ENCODE data around the gene LBP.
"Not testable (repeated sequence)": the region's sequence is repeated elsewhere in the genome, so short reads cannot be mapped to it uniquely, and the experiment has no call there.

The LBP gene

GRCh38 chr20:38307371-38308046 is 38.8 kb upstream of the LBP start:
- no peak overlapping the region for H3K4me3 ChIP-seq (ENCODE audit: low read depth, low read length)
- H3K27ac ChIP-seq = peak overlapping the region; percentile 52
- no peaks in the 10 kb centered on the region for H3K36me3 ChIP-seq (replicated peaks)
- DNase-seq = peak; percentile 67
- TF ChIP-seq CTCF (IDR thresholded peaks at IDR 0.05; ENCODE audit: low read depth, low read length, missing control alignments) = peak; percentile 10
- in situ Hi-C loops (cut with HindIII; ENCODE audit: low pct_ligation_motif_present, low sequenced_read_pairs) = no loop called here
- H3K27me3 ChIP-seq (replicated peaks) = no peaks in the 10 kb centered on the region

- no peak for DNase-seq
- H3K27ac ChIP-seq = peak overlapping the region; percentile 52
- TF ChIP-seq CTCF (IDR thresholded peaks at IDR 0.05; ENCODE audit: low read depth, low read length, missing control alignments) = no peak
- H3K27me3 ChIP-seq (replicated peaks) = no peaks in the 10 kb centered on the region
- no peak overlapping the region for H3K4me3 ChIP-seq (ENCODE audit: low read depth, low read length)
- H3K36me3 ChIP-seq (replicated peaks) = no peaks in the 10 kb centered on the region
- in situ Hi-C loops (cut with HindIII; ENCODE audit: low pct_ligation_motif_present, low sequenced_read_pairs) = no loop called here
Measured at GRCh38 chr20:38308047-38308438, 38.2 kb upstream of the LBP start.

- in situ Hi-C loops (cut with HindIII; ENCODE audit: low pct_ligation_motif_present, low sequenced_read_pairs) = no loop called here
- no peak for DNase-seq
- H3K4me3 ChIP-seq (ENCODE audit: low read depth, low read length) = no peak overlapping the region
- no peaks in the 10 kb centered on the region for H3K27me3 ChIP-seq (replicated peaks)
- no peaks in the 10 kb centered on the region for H3K36me3 ChIP-seq (replicated peaks)
- TF ChIP-seq CTCF (IDR thresholded peaks at IDR 0.05; ENCODE audit: low read depth, low read length, missing control alignments) = no peak
- H3K27ac ChIP-seq = no peak overlapping the region
Measured at GRCh38 chr20:38308447-38308846, 37.8 kb upstream of the LBP start.

GRCh38 chr20:38311091-38311490 is 35.2 kb upstream of the LBP start:
- Histone ChIP-seq H3K4me3 (ENCODE audit: low read depth, low read length) (no peak overlapping the region), H3K27ac (no peak overlapping the region), H3K27me3 (replicated peaks) (no peaks in the 10 kb centered on the region), H3K36me3 (replicated peaks) (no peaks in the 10 kb centered on the region)
- DNase-seq = no peak
- no peak for TF ChIP-seq CTCF (IDR thresholded peaks at IDR 0.05; ENCODE audit: low read depth, low read length, missing control alignments)
- in situ Hi-C loops (cut with HindIII; ENCODE audit: low pct_ligation_motif_present, low sequenced_read_pairs) = no loop called here

GRCh38 chr20:38311491-38311890 is 34.8 kb upstream of the LBP start:
- H3K36me3 ChIP-seq (replicated peaks) = no peaks in the 10 kb centered on the region
- H3K27ac ChIP-seq = no peak overlapping the region
- no peak overlapping the region for H3K4me3 ChIP-seq (ENCODE audit: low read depth, low read length)
- no peak for DNase-seq
- no peak for TF ChIP-seq CTCF (IDR thresholded peaks at IDR 0.05; ENCODE audit: low read depth, low read length, missing control alignments)
- H3K27me3 ChIP-seq (replicated peaks) = no peaks in the 10 kb centered on the region
- in situ Hi-C loops (cut with HindIII; ENCODE audit: low pct_ligation_motif_present, low sequenced_read_pairs) = no loop called here

- Histone ChIP-seq H3K36me3 (replicated peaks) (no peaks in the 10 kb centered on the region), H3K27ac (no peak overlapping the region), H3K4me3 (ENCODE audit: low read depth, low read length) (no peak overlapping the region), H3K27me3 (replicated peaks) (no peaks in the 10 kb centered on the region)
- no peak for DNase-seq
- TF ChIP-seq CTCF (IDR thresholded peaks at IDR 0.05; ENCODE audit: low read depth, low read length, missing control alignments) = no peak
- in situ Hi-C loops (cut with HindIII; ENCODE audit: low pct_ligation_motif_present, low sequenced_read_pairs) = no loop called here
Measured at GRCh38 chr20:38313676-38314075, 32.6 kb upstream of the LBP start.

- in situ Hi-C loops (cut with HindIII; ENCODE audit: low pct_ligation_motif_present, low sequenced_read_pairs) = not testable (repeated sequence)
Measured at GRCh38 chr20:38314350-38314749, 31.9 kb upstream of the LBP start.

More at GRCh38 chr20:38314350-38314749, 31.9 kb upstream of the LBP start:
- H3K4me3 ChIP-seq (ENCODE audit: low read depth, low read length); DNase-seq; H3K27ac ChIP-seq; H3K36me3 ChIP-seq (replicated peaks); H3K27me3 ChIP-seq (replicated peaks): not testable (repeated sequence)
